ENCODE data around the gene RTN4RL1. TPM values are rescaled to one million over a fixed set of nuclear protein-coding genes. Genes with fewer than 3 reads are reported as not detected.

Gene RTN4RL1
- total RNA-seq, 1 donor from 2014 or later: 1.8 TPM

DNA sequence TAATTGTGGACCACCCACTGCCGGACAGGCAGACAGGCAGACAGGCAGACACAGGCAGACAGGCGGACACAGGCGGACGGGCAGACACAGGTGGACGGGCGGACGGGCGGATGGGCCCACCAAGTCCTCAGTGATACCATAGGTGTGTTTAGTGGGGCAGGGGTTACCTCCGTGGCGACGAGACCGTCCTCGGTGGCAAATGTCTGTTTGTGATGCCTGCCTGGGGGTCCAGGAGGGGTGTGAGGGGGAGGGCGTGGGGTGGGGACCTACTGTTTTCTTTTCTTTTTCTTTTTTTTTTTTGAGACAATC lies 76.7 kb downstream of the RTN4RL1 start:
- DNase-seq: no peak

DNA sequence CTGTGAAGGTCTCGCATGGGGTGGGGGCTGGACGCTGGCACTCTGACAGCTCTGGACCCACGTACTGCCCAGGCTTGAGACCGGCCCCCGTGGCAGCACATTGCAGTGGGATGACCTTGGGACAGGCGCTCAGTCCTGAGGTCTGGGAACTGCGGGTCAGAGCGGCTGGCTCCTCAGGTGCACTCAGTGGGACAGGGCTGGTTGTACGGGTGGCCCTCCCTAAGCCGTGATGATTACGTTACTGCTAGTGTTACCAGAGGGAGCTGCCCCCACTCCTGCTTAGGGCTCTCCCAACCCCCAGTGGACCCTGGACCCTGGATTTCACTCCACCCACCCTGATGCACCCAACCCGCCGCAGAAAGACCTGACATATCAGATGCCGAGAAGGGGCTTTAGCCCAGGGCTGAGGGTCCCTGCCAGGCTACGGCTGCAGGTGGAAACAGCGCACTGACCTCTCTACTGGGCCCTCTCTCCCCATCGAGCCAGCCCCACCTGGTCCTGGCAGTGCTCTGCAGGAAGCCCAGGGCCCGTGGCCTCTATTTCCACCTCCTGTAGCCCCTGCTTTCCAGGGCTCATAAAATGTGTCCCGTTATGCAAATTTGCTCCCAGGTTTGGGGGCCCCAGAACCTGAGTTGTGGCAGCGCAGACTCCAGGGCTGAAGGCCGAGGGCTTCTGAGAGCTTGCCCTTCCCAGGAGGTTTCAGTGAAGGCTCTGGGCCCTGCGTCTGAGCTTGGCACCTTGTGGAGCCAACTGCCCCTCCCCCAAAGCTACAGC lies 77.2 kb downstream of the RTN4RL1 start:
- no peak for DNase-seq

- peak; percentile 66 for DNase-seq
These were observed 77.8 kb downstream of the RTN4RL1 start for GRCh38 chr17:1947229-1947742.

- DNase-seq: no peak
These were observed 78.9 kb downstream of the RTN4RL1 start for GRCh38 chr17:1946021-1946932.

DNA sequence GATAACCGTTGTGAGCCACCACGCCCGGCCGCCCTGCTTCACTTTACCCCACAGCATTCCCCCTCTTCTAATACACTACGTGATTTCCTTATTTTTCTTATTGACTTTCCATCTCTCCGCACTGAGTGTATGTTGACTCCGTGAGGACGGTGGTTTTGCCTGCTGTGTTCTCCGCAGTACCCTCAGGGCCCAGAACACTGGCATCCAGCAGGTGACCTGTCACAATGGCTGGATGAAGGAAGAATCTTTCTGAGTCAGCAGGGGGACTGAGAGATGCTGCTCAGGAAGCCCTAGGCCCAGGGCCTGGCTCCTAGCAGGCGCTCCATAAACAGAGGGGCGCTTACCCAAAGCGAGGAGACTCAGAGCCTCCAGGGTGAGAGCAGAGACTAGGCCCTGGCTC lies 79.5 kb downstream of the RTN4RL1 start:
- DNase-seq: no peak

DNA sequence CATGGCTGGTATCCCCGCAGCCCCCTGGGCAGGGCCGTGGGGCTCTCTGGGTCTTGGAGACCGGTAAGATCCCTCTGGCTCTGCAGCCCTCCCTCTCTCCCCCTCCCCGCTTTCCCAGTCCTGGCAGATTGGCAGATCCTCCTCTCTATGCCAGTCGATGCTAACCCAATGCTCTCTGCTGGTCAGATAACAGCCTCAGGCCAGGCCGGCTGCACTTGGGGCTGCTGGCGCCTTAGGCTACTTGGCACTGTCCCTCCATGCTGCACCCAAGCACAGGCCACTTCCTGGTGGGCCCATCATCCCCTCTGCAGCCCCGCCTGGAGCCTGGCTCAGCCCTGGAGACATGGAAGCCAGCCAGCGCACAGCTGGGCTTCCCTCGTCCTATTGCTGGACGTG lies 81.7 kb downstream of the RTN4RL1 start:
- peak; percentile 65 for DNase-seq

GRCh38 chr17:1942666-1943435 lies 82.3 kb downstream of the RTN4RL1 start:
- DNase-seq: no peak

- DNase-seq: no peak
These were observed 83.1 kb downstream of the RTN4RL1 start for GRCh38 chr17:1942066-1942365.

GRCh38 chr17:1941272-1942065 lies 83.7 kb downstream of the RTN4RL1 start:
- DNase-seq: peak; percentile 41

DNA sequence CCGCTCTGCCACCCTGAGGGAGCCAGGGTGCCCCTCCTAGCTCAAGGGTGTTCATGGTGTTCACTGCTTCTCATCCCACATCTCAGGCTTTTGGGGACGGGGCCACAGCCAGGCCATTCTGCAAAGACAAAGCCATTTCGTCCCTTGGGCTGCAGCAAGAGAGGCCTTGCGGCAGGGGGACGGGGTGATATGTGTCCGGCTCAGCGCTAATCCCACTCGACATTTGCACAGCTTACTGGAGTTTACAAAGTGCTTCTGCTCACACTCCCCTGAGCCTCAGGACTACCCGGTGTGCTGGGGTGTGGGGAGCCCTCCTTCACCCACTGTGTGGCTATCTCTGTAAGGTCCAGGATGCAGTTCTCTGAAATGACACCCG lies 84.3 kb downstream of the RTN4RL1 start:
- peak; percentile 26 for DNase-seq

DNA sequence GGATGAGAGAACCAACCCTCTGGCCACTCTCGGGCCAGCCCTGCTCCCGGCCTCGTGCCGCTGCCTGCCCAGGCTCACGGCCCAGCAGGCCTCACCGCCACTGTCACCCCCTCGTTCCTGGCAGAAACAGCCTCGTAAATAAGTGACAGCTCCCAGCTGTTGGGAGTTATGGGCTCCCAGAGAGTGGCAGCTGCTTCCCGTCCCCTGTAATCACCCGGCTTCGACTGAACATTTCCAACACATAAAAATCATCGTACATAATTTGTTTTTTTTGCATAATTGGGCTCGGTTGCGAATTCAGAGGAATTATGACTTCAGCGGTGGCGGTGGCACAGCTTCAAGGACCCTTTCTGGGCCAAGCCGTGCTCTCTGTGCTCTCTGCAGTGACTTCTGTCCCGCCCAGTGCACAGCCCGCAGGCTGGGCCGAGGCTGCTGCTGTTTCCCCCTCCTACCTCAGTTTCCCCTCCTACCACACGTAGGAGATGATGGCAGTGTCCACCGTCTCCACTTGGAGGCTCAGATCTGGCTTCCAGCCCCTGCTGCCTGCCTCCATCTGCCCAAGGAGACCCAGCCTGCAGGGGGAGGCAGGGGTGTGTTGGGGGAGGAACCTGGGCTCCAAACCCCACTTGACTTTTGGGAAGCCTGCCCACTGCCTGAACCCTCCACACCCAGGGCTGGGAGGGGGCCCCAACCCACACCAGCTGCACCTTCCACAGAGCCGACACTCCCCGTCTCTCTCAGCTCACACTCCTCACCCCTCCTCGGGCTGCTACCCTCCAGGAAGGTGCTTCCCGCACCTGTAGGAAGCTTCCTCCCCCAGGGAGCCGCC lies 84.9 kb downstream of the RTN4RL1 start:
- peak; percentile 96 for DNase-seq

DNA sequence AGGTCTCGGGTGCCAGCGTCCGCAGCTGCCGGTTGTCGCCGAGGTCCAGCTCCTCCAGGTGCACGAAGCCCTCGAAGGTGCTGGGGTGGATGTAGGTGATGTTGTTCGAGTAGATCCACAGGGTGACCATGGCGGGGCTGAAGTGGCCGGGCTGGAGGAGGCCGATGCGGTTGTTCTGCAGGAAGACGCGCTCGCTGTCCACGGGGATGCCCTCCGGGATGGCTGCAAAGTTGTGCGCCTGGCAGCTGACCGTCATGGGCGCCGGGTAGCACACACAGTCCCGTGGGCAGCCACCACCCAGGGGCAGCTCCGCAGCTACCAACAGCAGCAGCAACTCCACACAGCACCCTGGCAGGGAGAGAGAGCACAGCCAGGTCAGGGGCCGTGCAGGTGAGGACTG lies 87.7 kb downstream of the RTN4RL1 start:
- DNase-seq: no peak

GRCh38 chr17:1936766-1937165 lies 88.4 kb downstream of the RTN4RL1 start:
- DNase-seq: no peak

DNA sequence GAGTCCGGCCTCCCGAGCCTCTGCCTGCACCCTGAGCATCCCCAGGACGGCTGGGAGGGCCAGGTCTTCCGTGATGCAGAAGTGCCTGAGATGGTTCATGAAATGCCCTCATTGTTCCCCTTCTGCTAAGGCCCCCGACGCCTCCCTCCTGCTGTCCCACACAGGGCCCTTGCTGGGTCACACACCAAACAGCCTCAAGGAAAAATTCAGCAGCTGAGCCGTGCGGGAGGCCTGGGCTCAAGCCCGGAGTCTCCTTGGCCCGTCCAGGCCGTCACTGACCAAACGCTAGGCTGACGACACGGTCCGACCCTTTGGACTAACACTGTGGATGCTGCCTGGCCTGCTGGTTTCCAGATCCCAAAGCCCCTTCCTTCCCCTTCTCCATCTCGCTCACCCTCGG lies 90.2 kb downstream of the RTN4RL1 start:
- DNase-seq: no peak

- DNase-seq: no peak
These were observed 91.0 kb downstream of the RTN4RL1 start for GRCh38 chr17:1933875-1934715.

GRCh38 chr17:1931844-1932579 lies 93.1 kb downstream of the RTN4RL1 start:
- DNase-seq: peak; percentile 91

- no peak for DNase-seq
These were observed 94.8 kb downstream of the RTN4RL1 start for GRCh38 chr17:1930337-1930645.

DNA sequence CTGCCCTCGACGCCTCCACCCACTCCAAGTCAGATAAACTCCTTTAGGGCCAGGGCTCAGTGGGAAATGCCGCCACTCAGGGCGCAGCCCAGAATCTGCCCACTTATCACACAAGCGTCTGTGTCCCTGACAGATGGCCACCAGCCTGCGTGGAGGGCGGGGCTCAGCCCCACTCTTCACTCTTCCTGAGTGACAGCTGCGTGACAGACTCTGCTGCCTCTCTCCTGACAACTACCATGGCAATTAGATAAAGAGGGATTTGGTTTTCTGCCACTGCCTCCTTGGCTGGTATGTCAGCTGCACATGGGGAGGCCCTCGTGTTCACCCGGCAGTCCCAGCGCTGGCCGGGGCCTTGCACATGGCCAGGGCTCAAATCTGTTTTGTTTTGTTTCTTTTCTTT lies 96.2 kb downstream of the RTN4RL1 start:
- DNase-seq: peak; percentile 81

DNA sequence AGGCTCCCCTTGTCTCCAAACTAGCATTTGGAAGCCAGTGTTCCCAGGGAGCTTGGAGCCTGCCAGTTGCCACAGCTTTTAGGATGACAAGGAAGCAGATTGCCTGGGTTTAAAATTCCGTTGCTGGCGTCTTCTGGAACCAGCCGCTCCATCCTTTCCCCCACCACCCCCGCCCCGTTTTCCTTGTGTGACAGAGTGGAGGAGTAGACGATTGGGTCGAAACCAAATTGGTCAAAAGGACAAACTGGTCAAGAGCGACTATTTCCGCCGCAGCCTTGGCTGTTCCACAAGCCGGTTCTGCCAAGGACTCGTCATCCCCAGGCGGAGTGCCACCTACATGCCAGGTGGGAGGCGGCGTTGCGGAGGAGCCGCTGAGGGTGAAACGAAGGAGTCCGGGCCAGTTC lies 104.2 kb downstream of the RTN4RL1 start:
- no peak for DNase-seq

DNA sequence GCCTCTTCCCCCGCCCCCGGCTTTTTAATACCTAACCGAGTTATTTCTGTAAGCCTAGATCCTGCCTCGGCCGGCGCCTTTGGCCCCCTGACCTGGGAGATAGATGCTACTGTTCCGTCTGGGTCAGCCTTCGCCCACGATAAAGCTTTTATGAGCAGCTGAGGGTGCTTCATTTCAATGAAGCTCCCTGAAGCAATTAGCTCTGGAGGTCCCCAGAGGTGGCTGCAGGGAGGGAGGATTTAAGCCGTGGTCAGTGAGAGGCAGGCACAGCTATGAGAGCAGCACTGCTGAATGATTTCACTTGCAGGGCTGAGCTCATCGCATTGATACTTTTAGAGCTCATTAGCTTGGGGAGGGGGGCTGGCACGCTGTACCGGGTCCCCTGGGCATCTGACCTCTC lies 105.9 kb downstream of the RTN4RL1 start:
- no peak for DNase-seq

Data from tongue (tissue), 2 donors.